ENCODE results near the gene AHNAK2. TPM values are rescaled to one million over a fixed set of nuclear protein-coding genes. Genes with fewer than 3 reads are reported as not detected.

AHNAK2 gene
- total and polyA plus RNA-seq, 3 donors from 2014 or later: 10.8 to 15.1 (median 12.8) TPM

DNA sequence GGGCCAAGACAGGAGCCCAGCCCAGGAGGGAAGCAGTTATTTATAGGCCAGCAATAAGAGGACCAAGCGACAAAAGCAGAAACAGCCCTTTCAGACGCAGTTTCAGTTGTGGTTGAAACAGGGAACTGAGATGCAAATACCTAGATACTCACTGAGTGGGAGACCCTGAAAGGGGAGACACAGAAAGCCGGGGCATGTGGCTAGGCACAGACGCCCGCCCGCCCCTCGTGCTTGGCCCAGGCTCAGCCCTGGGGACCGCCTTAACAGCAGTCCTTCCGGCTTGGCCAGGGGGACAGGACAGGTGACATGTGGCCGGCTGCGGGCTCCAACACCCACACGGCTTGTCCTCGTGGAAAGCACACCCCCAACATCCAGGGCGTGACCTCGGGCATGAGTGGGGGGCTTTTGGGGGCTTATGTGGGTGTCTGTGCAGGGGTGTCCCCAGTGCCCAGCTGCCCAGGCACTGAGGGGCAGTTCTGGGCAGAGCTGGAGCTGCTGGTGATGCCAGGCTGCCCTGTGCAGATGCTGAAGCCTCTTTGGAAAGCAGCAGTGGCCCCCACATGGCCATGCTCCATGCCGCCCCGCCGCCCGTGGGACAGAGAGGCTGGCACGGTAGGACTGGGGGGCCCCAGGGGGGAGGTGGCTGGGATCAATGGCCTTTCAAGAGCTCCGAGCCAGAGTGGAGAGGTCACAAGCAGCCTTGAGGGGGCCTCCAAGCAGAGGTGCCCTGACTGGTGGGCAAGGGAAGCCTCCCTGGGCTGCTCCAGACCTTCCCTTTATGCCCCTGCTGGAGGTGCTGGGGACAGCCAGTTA, 51.3 kb downstream of the AHNAK2 start:
- Histone ChIP-seq H3K27ac (no peak overlapping the region), H3K4me3 (no peak overlapping the region), H3K36me3 (ENCODE audit: low read depth, missing control alignments) (no peaks in the 10 kb centered on the region), H3K27me3 (no peaks in the 10 kb centered on the region), H3K9me3 (no peaks in the 10 kb centered on the region), H3K4me1 (peaks cover 5% of the 10 kb centered on the region)
- intact Hi-C loops (cut with DNase I; ENCODE audit: low total_unique reads): no loop called here
- no peak for DNase-seq
- 67 to 69% methylated on average over 14 to 21 of the region's 21 CpGs for WGBS, 2 donors
- TF ChIP-seq CTCF (IDR thresholded peaks at IDR 0.05): no peak
- TF ChIP-seq POLR2A (IDR thresholded peaks at IDR 0.05): no peak

DNA sequence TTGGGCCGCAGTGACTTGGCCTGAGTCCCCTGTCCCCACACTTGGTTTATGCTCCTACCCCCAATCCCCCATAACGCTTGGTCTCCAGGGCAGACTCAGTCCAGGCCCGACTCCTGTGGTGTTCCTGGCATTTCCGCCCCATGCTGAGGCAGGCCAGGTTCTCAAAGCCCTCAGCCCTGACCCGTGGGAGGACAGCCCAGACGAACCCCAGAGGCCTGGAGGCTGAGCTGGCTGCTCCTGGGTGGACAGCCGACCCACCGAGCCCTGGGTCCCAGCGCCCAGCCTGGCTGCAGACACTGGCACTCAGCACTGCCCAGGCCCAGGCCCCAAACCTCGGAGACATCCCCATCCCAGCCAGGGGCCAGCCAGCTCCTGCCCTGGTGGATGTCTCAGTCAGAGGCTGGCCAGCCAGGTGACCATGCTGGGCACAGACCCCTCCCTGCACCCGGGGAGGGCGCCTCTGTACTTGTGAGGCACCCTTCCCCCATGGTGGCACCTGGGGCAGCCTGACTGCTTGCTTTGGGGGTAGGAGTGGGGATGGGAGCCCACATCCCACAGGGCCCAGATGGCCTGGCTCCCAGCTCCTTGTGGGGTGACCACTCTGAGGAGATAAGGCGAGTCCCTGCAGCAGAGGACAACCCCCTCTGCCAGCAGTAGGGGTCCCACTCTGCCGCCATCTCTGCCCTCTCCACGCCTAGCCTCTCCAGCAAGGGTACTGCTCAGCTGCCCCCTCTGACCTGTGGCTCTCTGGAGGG, 52.1 kb downstream of the AHNAK2 start:
- Histone ChIP-seq H3K27ac (no peak overlapping the region), H3K9me3 (no peaks in the 10 kb centered on the region), H3K27me3 (no peaks in the 10 kb centered on the region), H3K4me3 (no peak overlapping the region), H3K36me3 (ENCODE audit: low read depth, missing control alignments) (no peaks in the 10 kb centered on the region), H3K4me1 (peaks cover 5% of the 10 kb centered on the region)
- 83 to 84% methylated on average over 1 to 11 of the region's 15 CpGs for WGBS, 2 donors
- intact Hi-C loops (cut with DNase I; ENCODE audit: low total_unique reads): no loop called here
- TF ChIP-seq POLR2A (IDR thresholded peaks at IDR 0.05) (no peak), CTCF (IDR thresholded peaks at IDR 0.05) (no peak)
- no peak for DNase-seq

DNA sequence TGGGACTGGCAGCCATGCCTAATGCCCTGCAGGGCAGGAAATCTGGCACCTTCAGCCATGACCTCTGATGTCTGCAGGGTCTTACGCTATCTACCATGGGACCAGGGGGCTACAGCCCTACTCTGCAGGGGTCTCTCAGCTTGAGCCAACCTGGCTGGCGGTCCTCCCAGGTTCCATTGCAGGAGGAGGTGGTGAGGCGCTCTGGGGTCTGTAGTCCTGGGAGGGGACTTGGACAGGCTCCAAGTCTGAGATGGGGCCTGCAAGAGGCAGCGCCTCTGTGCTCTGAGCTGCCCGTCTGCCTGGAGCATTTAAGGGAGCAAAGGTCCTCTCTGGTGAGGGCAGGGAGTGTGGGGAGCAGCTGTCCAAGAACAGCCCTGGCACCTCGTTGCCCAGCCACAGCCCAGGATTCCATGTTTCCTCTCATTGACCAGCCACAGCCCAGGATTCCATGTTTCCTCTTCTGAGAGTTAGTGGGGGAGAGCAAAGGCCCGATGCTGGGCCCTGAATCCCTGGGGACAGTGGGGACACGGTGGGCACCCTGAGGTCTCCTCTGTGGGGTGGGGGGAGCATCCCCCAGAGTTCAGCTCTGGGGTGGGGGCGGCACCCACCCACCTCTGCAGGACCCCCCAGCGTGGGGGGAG, 52.8 kb downstream of the AHNAK2 start:
- TF ChIP-seq POLR2A (IDR thresholded peaks at IDR 0.05): no peak
- TF ChIP-seq CTCF (IDR thresholded peaks at IDR 0.05): no peak
- Histone ChIP-seq H3K36me3 (ENCODE audit: low read depth, missing control alignments) (no peaks in the 10 kb centered on the region), H3K27ac (no peak overlapping the region), H3K9me3 (no peaks in the 10 kb centered on the region), H3K4me1 (peaks cover 5% of the 10 kb centered on the region), H3K4me3 (no peak overlapping the region), H3K27me3 (no peaks in the 10 kb centered on the region)
- WGBS, 2 donors: 65 to 79% methylated on average over 4 to 10 of the region's 10 CpGs
- intact Hi-C loops (cut with DNase I; ENCODE audit: low total_unique reads): no loop called here
- DNase-seq: no peak

GRCh38 chr14:104924421-104925213, 53.6 kb downstream of the AHNAK2 start, which contains the start of gene PLD4:
Gene PLD4 (plus strand): TSS chr14:104924879. CDS start chr14:104927141, 2,262 bp downstream.
- intact Hi-C loops (cut with DNase I; ENCODE audit: low total_unique reads): no loop called here
- 86 to 100% methylated on average over 4 to 14 of the region's 14 CpGs for WGBS, 2 donors

More at GRCh38 chr14:104924421-104925213, 53.6 kb downstream of the AHNAK2 start, which contains the start of gene PLD4:
- Histone ChIP-seq H3K9me3 (no peaks in the 10 kb centered on the region), H3K36me3 (ENCODE audit: low read depth, missing control alignments) (no peaks in the 10 kb centered on the region), H3K27ac (no peak within 1 kb of the TSS), H3K4me3 (no peak within 1 kb of the TSS), H3K4me1 (peaks cover 5% of the 10 kb centered on the region), H3K27me3 (no peaks in the 10 kb centered on the region)
- no peak for TF ChIP-seq CTCF (IDR thresholded peaks at IDR 0.05)
- DNase-seq: no peak

Measured in testis (tissue), 3 donors.